GM13977 (cell line): ENCODE measurements around the gene GABPB1.

Experiments
- DNase-seq: peaks from one replicate; pipeline ENCODE4 v3.0.0; 2012; ENCODE audit warnings: low spot score
- in situ Hi-C: fragments of 300-500 bp; cut with MboI; formaldehyde crosslinking; loops from one replicate; pipeline ENCODE4 v1.12.0; 2022; ENCODE audit warnings: low sequenced_read_pairs, low pct_unique_long_range_greater_than_20kb, mixed read lengths, inconsistent platforms; ENCODE audit not compliant: unreplicated experiment
- TF ChIP-seq, protein P1 (sequence below): IDR thresholded peaks from 2 replicates; pipeline ENCODE4 v1.5.1; 2012; ENCODE audit warnings: mild to moderate bottlenecking, control low read depth; ENCODE audit not compliant: insufficient read depth; ENCODE audit errors: extremely low read depth, missing control alignments

The GABPB1 gene

DNA sequence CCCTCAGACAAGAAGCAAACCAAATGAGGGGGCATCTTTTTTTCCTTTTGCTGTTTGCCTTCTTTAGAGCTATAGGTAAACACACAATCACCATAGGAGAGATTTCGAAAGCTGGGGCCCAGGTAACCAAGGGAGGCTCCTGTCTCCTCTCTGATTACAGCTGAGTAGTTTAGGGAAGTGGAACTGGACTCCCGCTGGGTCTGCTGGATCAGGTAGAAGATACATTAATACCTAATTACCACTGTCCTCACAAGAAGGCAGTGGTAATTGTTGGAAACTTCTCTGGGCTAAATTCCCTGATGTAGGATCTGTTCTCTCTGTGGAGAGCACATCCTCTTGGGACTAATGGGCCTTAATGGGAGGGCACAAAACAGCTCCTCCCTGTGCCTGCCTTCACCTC, 122.2 kb downstream of the GABPB1 start:
- in situ Hi-C loops = no loop called here
- no peak for DNase-seq
- TF ChIP-seq, protein P1, sequence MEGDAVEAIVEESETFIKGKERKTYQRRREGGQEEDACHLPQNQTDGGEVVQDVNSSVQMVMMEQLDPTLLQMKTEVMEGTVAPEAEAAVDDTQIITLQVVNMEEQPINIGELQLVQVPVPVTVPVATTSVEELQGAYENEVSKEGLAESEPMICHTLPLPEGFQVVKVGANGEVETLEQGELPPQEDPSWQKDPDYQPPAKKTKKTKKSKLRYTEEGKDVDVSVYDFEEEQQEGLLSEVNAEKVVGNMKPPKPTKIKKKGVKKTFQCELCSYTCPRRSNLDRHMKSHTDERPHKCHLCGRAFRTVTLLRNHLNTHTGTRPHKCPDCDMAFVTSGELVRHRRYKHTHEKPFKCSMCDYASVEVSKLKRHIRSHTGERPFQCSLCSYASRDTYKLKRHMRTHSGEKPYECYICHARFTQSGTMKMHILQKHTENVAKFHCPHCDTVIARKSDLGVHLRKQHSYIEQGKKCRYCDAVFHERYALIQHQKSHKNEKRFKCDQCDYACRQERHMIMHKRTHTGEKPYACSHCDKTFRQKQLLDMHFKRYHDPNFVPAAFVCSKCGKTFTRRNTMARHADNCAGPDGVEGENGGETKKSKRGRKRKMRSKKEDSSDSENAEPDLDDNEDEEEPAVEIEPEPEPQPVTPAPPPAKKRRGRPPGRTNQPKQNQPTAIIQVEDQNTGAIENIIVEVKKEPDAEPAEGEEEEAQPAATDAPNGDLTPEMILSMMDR = no peak

DNA sequence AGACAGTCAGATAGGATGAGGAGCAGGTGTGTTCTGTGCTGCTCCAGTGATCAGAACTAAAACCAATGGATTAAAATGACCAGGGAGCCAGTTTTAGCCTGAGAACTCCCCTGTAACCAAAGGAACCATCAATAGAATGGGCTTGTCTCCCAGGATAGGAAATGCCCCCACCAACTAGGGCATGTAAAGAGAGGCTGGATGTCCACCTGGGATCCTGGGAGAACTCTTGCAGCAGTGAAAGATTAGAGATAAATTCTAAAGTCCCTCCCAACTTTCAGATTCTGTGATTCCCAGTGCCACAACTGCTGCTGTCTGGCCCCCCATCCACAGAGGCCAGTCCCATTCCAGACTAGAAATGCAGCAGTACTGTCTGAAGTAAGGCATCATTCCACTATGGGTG, 123.2 kb downstream of the GABPB1 start:
- no peak for DNase-seq
- TF ChIP-seq, protein P1 = no peak
- in situ Hi-C loops = no loop called here

DNA sequence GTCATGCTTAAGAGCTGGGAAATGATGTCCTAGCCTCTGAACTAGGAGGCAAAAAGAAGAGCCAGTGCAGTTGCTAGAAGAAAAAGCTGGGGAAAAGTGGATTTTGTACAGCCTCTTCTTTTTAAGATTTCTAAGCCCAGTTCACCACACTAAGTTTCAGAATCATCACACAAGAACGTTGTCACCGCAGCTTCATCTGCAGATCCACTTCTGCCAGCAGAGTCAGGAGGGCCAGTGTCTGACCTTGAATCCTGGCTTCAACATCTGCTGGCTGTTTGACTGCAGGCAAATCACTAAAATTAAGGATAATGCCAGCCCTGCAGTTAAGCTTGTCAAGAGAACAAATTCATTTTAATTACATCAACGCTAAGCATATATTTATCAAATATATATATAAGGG, 125.7 kb downstream of the GABPB1 start:
- in situ Hi-C loops = no loop called here
- DNase-seq = no peak
- TF ChIP-seq, protein P1 = no peak

DNA sequence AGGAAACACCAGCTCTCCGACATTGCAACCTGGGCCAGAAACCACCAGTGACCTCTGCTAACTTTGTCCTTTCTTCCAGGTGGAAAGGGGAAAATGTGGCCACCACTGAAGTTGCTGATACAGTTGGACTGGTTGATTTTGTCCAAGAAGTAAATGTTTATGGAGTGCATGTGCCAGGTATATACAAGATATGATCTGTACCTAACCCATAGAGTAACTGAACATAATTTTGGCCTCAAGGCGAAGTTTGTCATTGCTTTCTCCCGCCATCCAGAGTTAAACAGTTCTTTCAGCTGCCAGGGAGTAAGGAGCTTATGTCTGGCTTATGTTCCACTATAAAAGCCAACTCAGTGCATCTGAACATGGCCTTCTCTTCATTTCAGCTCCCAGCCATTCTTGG, 126.1 kb downstream of the GABPB1 start:
- no peak for DNase-seq
- in situ Hi-C loops = no loop called here
- TF ChIP-seq, protein P1 = no peak

DNA sequence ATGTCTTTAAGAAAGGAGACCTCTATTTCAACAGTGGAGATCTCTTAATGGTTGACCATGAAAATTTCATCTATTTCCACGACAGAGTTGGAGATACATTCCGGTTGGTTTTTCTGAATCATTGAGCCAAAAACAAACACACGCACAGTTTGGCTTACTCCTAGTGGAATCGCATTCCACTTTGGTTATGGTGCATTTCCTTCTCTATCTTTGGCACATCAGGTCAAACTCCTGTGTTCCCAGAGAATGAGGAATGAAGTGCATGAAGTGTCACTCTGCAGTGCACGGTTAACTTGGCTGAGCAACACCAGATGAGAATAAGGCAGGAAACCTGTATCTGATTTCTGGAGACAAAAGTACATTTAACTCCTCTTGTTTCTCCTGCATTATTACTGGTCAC, 127.9 kb downstream of the GABPB1 start:
- no peak for DNase-seq
- TF ChIP-seq, protein P1 = no peak
- in situ Hi-C loops = no loop called here

DNA sequence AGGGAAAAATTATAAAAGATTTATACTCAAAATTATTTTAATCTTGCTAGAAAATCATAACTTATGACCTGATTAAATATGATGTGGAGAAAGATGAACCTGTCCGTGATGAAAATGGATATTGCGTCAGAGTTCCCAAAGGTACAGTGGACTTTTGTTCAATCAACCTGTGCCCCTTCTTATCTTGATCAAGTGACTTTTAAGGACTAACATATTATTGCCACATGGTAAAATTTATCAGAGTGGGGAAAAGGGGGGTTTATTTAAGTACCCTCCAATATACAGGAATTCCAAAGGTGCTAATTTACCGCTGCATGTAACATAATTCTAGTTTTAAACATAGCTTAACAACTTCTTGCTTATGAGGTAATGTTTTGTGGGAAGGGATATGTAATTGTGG, 129.1 kb downstream of the GABPB1 start:
- in situ Hi-C loops = no loop called here
- no peak for DNase-seq
- TF ChIP-seq, protein P1 = no peak
